ENCODE data around the gene MEN1.
"Not testable (repeated sequence)": the region's sequence is repeated elsewhere in the genome, so short reads cannot be mapped to it uniquely, and the experiment has no call there.

DNA sequence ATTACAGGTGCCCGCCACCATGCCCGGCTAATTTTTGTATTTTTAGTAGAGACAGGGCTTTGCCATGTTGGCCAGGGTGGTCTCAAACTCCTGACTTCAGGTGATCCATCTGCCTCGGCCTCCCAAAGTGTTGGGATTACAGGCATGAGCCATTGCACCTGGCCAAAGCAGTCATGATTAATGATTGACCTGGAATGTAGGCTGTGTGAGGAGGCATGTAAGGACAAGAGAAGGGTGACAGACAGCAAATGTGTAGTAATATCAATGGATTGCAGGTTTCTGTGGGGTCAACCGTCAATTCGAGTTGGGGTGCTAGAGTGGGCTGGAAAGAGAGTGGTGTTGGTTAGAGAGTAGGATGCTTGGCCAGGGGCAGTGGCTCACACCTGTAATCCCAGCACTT is 5.1 kb upstream of the MEN1 start:
- TF ChIP-seq ZNF263 (CRISPR knock-in tag; IDR thresholded peaks at IDR 0.05); NR3C1 (CRISPR knock-in tag; IDR thresholded peaks at IDR 0.05); EEA1 (CRISPR knock-in tag; IDR thresholded peaks at IDR 0.05; ENCODE audit: borderline replicate concordance): not testable (repeated sequence)
- TF ChIP-seq, protein P1, sequence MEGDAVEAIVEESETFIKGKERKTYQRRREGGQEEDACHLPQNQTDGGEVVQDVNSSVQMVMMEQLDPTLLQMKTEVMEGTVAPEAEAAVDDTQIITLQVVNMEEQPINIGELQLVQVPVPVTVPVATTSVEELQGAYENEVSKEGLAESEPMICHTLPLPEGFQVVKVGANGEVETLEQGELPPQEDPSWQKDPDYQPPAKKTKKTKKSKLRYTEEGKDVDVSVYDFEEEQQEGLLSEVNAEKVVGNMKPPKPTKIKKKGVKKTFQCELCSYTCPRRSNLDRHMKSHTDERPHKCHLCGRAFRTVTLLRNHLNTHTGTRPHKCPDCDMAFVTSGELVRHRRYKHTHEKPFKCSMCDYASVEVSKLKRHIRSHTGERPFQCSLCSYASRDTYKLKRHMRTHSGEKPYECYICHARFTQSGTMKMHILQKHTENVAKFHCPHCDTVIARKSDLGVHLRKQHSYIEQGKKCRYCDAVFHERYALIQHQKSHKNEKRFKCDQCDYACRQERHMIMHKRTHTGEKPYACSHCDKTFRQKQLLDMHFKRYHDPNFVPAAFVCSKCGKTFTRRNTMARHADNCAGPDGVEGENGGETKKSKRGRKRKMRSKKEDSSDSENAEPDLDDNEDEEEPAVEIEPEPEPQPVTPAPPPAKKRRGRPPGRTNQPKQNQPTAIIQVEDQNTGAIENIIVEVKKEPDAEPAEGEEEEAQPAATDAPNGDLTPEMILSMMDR (CRISPR knock-in tag; IDR thresholded peaks at IDR 0.05), result not testable (repeated sequence)

All from HepG2 (cell line).